OCI-LY7 (cell line): ENCODE data around the gene NTN4.

Source experiments
- EZH2phosphoT487 ChIP-seq: fragments of 200-600 bp; sonication (generic); IDR thresholded peaks from 2 replicates; pipeline ENCODE4 v1.6.1; 2018; ENCODE audit warnings: low read depth, borderline replicate concordance, mild to moderate bottlenecking, mixed run types, antibody characterized with exemption, low read length, moderate library complexity, mixed read lengths
- TF ChIP-seq, protein P1 (sequence below): fragments of 200-600 bp; sonication (generic); conservative IDR thresholded peaks from 2 replicates; pipeline ENCODE4 v1.5.1; 2014; ENCODE audit warnings: mild to moderate bottlenecking, antibody characterized with exemption, low read length, moderate library complexity, mixed read lengths

GRCh38 chr12:95671265-95671664, 119.3 kb downstream of the NTN4 start:
- TF ChIP-seq, protein P1, sequence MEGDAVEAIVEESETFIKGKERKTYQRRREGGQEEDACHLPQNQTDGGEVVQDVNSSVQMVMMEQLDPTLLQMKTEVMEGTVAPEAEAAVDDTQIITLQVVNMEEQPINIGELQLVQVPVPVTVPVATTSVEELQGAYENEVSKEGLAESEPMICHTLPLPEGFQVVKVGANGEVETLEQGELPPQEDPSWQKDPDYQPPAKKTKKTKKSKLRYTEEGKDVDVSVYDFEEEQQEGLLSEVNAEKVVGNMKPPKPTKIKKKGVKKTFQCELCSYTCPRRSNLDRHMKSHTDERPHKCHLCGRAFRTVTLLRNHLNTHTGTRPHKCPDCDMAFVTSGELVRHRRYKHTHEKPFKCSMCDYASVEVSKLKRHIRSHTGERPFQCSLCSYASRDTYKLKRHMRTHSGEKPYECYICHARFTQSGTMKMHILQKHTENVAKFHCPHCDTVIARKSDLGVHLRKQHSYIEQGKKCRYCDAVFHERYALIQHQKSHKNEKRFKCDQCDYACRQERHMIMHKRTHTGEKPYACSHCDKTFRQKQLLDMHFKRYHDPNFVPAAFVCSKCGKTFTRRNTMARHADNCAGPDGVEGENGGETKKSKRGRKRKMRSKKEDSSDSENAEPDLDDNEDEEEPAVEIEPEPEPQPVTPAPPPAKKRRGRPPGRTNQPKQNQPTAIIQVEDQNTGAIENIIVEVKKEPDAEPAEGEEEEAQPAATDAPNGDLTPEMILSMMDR, result no peak
- no peak for TF ChIP-seq EZH2phosphoT487
